Esophagus muscularis mucosa (tissue), 4 donors: ENCODE measurements around the gene PSG6. TPM values are rescaled to one million over a fixed set of nuclear protein-coding genes. Genes with fewer than 3 reads are reported as not detected.

ENCODE experiments used
- total RNA-seq, 4 donors: library from RNA; depleted of rRNA; stranded (reverse); fragments of >200 nt; gene quantifications; one replicate each; pipeline versions ENCODE4 v1.1.0 to v1.2.1, GENCODE V29; 2016

PSG6 gene
- total RNA-seq, 4 donors from 2014 or later: not detected

Other genes with a start within 250 kb of the PSG6 start
- gene PSG3, start 177.4 kb downstream of the PSG6 start, total RNA-seq: not detected
- gene PSG8, start 152.2 kb downstream of the PSG6 start, total RNA-seq: not detected
- gene PSG1, start 38.2 kb downstream of the PSG6 start, total RNA-seq: under 1 TPM in 1 of 4 donors, not detected in 3; 0.29 TPM
- gene PSG7, start 19.3 kb upstream of the PSG6 start, total RNA-seq: not detected
- not detected for gene PSG11, start 108.6 kb upstream of the PSG6 start, total RNA-seq
- gene PSG2, start 164.8 kb upstream of the PSG6 start, total RNA-seq: not detected